OCI-LY1 (cell line): Measurements from ENCODE around the gene MON1A.

Source experiments
- EZH2 ChIP-seq: fragments of 200-600 bp; sonication (generic), shearing (Covaris generic); IDR thresholded peaks from 2 replicates; pipeline ENCODE4 v1.8.0; 2017; ENCODE audit warnings: borderline replicate concordance, mixed run types, mild to moderate bottlenecking, antibody characterized with exemption, low read length, moderate library complexity, mixed read lengths
- TF ChIP-seq, protein P1 (sequence below): fragments of 200-600 bp; sonication (generic), shearing (Covaris generic); IDR thresholded peaks from 2 replicates; pipeline ENCODE4 v1.5.1; 2017; ENCODE audit warnings: mild to moderate bottlenecking, antibody characterized with exemption, low read length, moderate library complexity, mixed read lengths

DNA sequence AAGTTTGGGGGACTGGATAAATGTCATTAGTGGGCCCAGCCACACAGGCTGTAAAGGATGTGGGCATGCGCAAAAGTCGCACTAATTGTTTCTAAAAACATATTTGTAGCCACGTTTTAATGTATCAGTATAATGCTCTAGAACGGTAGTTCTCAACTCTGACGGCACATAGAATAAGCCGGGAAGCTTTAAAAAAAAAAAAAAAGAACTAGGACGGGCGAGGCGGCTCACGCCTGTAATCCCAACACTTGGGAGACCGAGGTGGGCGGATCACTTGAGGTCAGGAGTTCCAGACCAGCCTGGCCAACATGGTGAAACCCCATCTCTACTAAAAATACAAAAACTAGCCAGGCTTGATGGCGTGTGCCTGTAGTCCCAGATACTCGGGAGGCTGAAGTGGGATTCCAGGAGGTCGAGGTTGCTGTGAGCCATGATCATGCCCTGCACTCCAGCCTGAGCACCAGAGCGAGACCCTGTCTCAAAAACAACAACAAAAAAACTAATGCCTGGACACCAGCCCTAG lies 618 bp upstream of the MON1A start:
- TF ChIP-seq, protein P1, sequence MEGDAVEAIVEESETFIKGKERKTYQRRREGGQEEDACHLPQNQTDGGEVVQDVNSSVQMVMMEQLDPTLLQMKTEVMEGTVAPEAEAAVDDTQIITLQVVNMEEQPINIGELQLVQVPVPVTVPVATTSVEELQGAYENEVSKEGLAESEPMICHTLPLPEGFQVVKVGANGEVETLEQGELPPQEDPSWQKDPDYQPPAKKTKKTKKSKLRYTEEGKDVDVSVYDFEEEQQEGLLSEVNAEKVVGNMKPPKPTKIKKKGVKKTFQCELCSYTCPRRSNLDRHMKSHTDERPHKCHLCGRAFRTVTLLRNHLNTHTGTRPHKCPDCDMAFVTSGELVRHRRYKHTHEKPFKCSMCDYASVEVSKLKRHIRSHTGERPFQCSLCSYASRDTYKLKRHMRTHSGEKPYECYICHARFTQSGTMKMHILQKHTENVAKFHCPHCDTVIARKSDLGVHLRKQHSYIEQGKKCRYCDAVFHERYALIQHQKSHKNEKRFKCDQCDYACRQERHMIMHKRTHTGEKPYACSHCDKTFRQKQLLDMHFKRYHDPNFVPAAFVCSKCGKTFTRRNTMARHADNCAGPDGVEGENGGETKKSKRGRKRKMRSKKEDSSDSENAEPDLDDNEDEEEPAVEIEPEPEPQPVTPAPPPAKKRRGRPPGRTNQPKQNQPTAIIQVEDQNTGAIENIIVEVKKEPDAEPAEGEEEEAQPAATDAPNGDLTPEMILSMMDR: no peak
- TF ChIP-seq EZH2: no peak
